ENCODE measurements around the gene CNOT6.
"Not testable (repeated sequence)": the region's sequence is repeated elsewhere in the genome, so short reads cannot be mapped to it uniquely, and the experiment has no call there.

DNA sequence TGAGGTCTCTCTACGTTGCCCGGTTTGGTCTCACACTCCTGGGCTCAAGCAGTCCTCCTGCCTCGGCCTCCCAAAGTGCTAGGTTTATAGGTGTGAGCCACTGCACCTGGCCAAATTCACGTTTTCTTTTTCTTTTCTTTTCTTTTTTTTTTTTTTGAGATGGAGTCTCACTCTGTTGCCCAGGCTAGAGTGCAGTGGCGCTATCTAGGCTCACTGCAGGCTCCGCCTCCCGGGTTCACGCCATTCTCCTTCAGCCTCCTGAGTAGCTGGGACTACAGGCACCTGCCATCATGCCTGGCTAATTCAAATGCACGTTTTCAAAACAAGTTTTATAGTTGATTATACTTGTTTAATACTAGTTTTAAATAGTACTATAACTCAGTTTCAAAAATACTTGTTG is 6.1 kb downstream of the CNOT6 start:
- TF ChIP-seq, protein P1, sequence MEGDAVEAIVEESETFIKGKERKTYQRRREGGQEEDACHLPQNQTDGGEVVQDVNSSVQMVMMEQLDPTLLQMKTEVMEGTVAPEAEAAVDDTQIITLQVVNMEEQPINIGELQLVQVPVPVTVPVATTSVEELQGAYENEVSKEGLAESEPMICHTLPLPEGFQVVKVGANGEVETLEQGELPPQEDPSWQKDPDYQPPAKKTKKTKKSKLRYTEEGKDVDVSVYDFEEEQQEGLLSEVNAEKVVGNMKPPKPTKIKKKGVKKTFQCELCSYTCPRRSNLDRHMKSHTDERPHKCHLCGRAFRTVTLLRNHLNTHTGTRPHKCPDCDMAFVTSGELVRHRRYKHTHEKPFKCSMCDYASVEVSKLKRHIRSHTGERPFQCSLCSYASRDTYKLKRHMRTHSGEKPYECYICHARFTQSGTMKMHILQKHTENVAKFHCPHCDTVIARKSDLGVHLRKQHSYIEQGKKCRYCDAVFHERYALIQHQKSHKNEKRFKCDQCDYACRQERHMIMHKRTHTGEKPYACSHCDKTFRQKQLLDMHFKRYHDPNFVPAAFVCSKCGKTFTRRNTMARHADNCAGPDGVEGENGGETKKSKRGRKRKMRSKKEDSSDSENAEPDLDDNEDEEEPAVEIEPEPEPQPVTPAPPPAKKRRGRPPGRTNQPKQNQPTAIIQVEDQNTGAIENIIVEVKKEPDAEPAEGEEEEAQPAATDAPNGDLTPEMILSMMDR (IDR thresholded peaks at IDR 0.05), result not testable (repeated sequence)
- not testable (repeated sequence) for TF ChIP-seq POLR2A (IDR thresholded peaks at IDR 0.05)

Data from stomach (tissue), 4 donors.